Uterus (tissue), 4 donors: ENCODE results near the gene ERMP1. TPM values are rescaled to one million over a fixed set of nuclear protein-coding genes. Genes with fewer than 3 reads are reported as not detected.

Source experiments
- DNase-seq, 2 donors: peaks; one replicate each; pipeline ENCODE4 v3.0.0-alpha.2; 2019 to 2020
- H3K27ac ChIP-seq, 2 donors: fragments of 200-600 bp; sonication (generic); 1 replicate in 1 of 2; 2 replicates in 1 of 2; pipeline ENCODE4 v1.5.1; 2016 to 2018
- H3K27me3 ChIP-seq, 2 donors: fragments of 200-600 bp; sonication (generic); one replicate each; pipeline ENCODE4 v1.5.1; 2018 to 2019; ENCODE audit warnings: control low read depth in 1 of 2
- H3K36me3 ChIP-seq, 2 donors: fragments of 200-600 bp; sonication (generic); one replicate each; pipeline ENCODE4 v1.5.1; 2019; ENCODE audit warnings: control low read depth in 1 of 2
- H3K4me1 ChIP-seq, 2 donors: fragments of 200-600 bp; sonication (generic); one replicate each; pipeline ENCODE4 v1.5.1; 2018 to 2019; ENCODE audit warnings: control low read depth in 1 of 2
- H3K4me3 ChIP-seq, 2 donors: fragments of 200-600 bp; sonication (generic); 1 replicate in 1 of 2; 2 replicates in 1 of 2; pipeline ENCODE4 v1.5.1; 2018 to 2019; ENCODE audit warnings: mild to moderate bottlenecking in 1 of 2
- H3K9me3 ChIP-seq, 2 donors: fragments of 200-600 bp; sonication (generic); one replicate each; pipeline ENCODE4 v1.5.1; 2019; ENCODE audit warnings: control low read depth in 1 of 2
- POLR2A ChIP-seq, 2 donors: fragments of 450-650 bp; IDR thresholded peaks; one replicate each; pipeline ENCODE4 v1.6.1; 2016; ENCODE audit warnings: antibody characterized with exemption in 2 of 2, mild to moderate bottlenecking in 1 of 2, moderate library complexity in 1 of 2
- intact Hi-C: fragments of 100-400 bp; cut with DNase I; formaldehyde crosslinking; loops from one replicate; pipeline ENCODE4 v1.15.1; 2023; ENCODE audit warnings: low total_unique reads
- total RNA-seq, 4 donors: library from RNA; depleted of rRNA in 3 of 4; stranded (reverse); fragments of >200 nt in 3 of 4; gene quantifications; one replicate each; pipeline versions ENCODE4 v1.1.0 to v1.2.4, GENCODE V29; 2014 to 2023
- TF ChIP-seq, protein P1 (sequence below), 4 experiments: fragments of 200-600 bp in 2 of 4; fragments of 450-650 bp in 2 of 4; sonication (generic) in 2 of 4; IDR thresholded peaks; one replicate each; pipeline ENCODE4 v1.5.1; 2016 to 2019; ENCODE audit warnings: antibody characterized with exemption in 4 of 4, mild to moderate bottlenecking in 2 of 4, moderate library complexity in 1 of 4
- donor health status: DM: yes; HTN: yes; CAD: no.

The ERMP1 gene
- total RNA-seq, 4 donors from 2014 or later: 7.9 to 34.9 (median 11.5) TPM

DNA sequence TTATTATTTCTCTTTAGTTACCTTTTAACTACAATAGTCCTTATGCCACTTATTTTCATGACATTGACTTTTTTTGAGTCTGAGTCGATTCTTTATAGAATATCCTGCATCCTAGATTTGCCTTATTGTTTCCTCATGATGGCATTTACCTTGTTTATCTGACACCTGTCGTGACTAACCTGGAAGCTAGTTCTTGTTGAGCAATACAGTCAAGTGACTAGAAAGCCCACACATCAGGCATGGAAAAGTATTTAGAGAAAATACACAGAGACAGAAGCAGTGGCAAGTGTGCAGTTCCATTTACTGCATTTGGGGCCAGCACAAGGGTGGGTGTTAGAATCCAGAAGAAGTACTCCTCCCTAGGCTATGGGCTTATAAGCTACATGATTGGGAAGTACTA is 97.8 kb downstream of the ERMP1 start:
- Histone ChIP-seq H3K4me3 (no peak overlapping the region), H3K27ac (no peak overlapping the region), H3K9me3 (no peaks in the 10 kb centered on the region), H3K27me3 (no peaks in the 10 kb centered on the region), H3K36me3 (no peaks in the 10 kb centered on the region), H3K4me1 (no peaks in the 10 kb centered on the region)
- no peak for DNase-seq
- intact Hi-C loops: no loop called here
- no peak for TF ChIP-seq POLR2A (IDR thresholded peaks at IDR 0.05)
- TF ChIP-seq, protein P1, sequence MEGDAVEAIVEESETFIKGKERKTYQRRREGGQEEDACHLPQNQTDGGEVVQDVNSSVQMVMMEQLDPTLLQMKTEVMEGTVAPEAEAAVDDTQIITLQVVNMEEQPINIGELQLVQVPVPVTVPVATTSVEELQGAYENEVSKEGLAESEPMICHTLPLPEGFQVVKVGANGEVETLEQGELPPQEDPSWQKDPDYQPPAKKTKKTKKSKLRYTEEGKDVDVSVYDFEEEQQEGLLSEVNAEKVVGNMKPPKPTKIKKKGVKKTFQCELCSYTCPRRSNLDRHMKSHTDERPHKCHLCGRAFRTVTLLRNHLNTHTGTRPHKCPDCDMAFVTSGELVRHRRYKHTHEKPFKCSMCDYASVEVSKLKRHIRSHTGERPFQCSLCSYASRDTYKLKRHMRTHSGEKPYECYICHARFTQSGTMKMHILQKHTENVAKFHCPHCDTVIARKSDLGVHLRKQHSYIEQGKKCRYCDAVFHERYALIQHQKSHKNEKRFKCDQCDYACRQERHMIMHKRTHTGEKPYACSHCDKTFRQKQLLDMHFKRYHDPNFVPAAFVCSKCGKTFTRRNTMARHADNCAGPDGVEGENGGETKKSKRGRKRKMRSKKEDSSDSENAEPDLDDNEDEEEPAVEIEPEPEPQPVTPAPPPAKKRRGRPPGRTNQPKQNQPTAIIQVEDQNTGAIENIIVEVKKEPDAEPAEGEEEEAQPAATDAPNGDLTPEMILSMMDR (IDR thresholded peaks at IDR 0.05): no peak

Other genes with a start within 250 kb of the ERMP1 start
- gene RIC1, start 204.0 kb downstream of the ERMP1 start, total RNA-seq: 100 to 1,000 TPM in 1 of 4 donors, 10 to 100 TPM in 3; 24.1 to 106 (median 52.5) TPM
- gene MLANA, start 57.8 kb upstream of the ERMP1 start, total RNA-seq: not detected
- 10 to 100 TPM; 13.2 to 61.1 (median 25.5) TPM for gene RANBP6, start 182.5 kb upstream of the ERMP1 start, total RNA-seq